Measurements from ENCODE around the gene TRIM27.
"Not testable (repeated sequence)": the region's sequence is repeated elsewhere in the genome, so short reads cannot be mapped to it uniquely, and the experiment has no call there.

TRIM27 gene

GRCh38 chr6:28868873-28869272 lies 54.9 kb downstream of the TRIM27 start:
- peaks cover 3% of the 10 kb centered on the region for H3K4me1 ChIP-seq (ENCODE audit: insufficient read depth, poor library complexity, severe bottlenecking)
- H3K27me3 ChIP-seq (ENCODE audit: insufficient read depth, poor library complexity, severe bottlenecking), result no peaks in the 10 kb centered on the region
- ATAC-seq (ENCODE audit: low read depth), result no peak
- no peaks in the 10 kb centered on the region for H3K36me3 ChIP-seq (ENCODE audit: low read depth)
- no peak overlapping the region for H3K4me3 ChIP-seq (ENCODE audit: severe bottlenecking)
- DNase-seq (ENCODE audit: low spot score), result no peak
- H3K9me3 ChIP-seq (ENCODE audit: severe bottlenecking), result no peaks in the 10 kb centered on the region
- H3K27ac ChIP-seq (ENCODE audit: poor library complexity, severe bottlenecking), result no peak overlapping the region
- no peak for TF ChIP-seq CTCF (IDR thresholded peaks at IDR 0.05; ENCODE audit: poor library complexity, severe bottlenecking)

- H3K27me3 ChIP-seq (ENCODE audit: insufficient read depth, poor library complexity, severe bottlenecking), result no peaks in the 10 kb centered on the region
Measured at GRCh38 chr6:28867086-28867409, 56.7 kb downstream of the TRIM27 start.

GRCh38 chr6:28866205-28867085 lies 57.3 kb downstream of the TRIM27 start:
- not testable (repeated sequence) for H3K4me1 ChIP-seq (ENCODE audit: insufficient read depth, poor library complexity, severe bottlenecking); H3K36me3 ChIP-seq (ENCODE audit: low read depth); H3K9me3 ChIP-seq (ENCODE audit: severe bottlenecking); H3K27me3 ChIP-seq (ENCODE audit: insufficient read depth, poor library complexity, severe bottlenecking)
- H3K27ac ChIP-seq (ENCODE audit: poor library complexity, severe bottlenecking), result peak overlapping the region; percentile 69
- peak overlapping the region; percentile 68 for H3K4me3 ChIP-seq (ENCODE audit: severe bottlenecking)
- ATAC-seq (ENCODE audit: low read depth) (peak; percentile 69), DNase-seq (ENCODE audit: low spot score) (peak; percentile 77)

More at GRCh38 chr6:28867086-28867409, 56.7 kb downstream of the TRIM27 start:
- H3K4me3 ChIP-seq (ENCODE audit: severe bottlenecking), result peak overlapping the region; percentile 68
- DNase-seq (ENCODE audit: low spot score), result no peak
- H3K36me3 ChIP-seq (ENCODE audit: low read depth), result no peaks in the 10 kb centered on the region
- no peaks in the 10 kb centered on the region for H3K9me3 ChIP-seq (ENCODE audit: severe bottlenecking)
- peak overlapping the region; percentile 69 for H3K27ac ChIP-seq (ENCODE audit: poor library complexity, severe bottlenecking)
- TF ChIP-seq CTCF (IDR thresholded peaks at IDR 0.05; ENCODE audit: poor library complexity, severe bottlenecking), result no peak
- peaks cover 7% of the 10 kb centered on the region for H3K4me1 ChIP-seq (ENCODE audit: insufficient read depth, poor library complexity, severe bottlenecking)
- no peak for ATAC-seq (ENCODE audit: low read depth)

- Histone ChIP-seq H3K27me3 (ENCODE audit: insufficient read depth, poor library complexity, severe bottlenecking) (no peaks in the 10 kb centered on the region), H3K9me3 (ENCODE audit: severe bottlenecking) (no peaks in the 10 kb centered on the region), H3K36me3 (ENCODE audit: low read depth) (no peaks in the 10 kb centered on the region), H3K27ac (ENCODE audit: poor library complexity, severe bottlenecking) (peak overlapping the region; percentile 69), H3K4me1 (ENCODE audit: insufficient read depth, poor library complexity, severe bottlenecking) (peaks cover 7% of the 10 kb centered on the region), H3K4me3 (ENCODE audit: severe bottlenecking) (peak overlapping the region; percentile 68)
- TF ChIP-seq CTCF (IDR thresholded peaks at IDR 0.05; ENCODE audit: poor library complexity, severe bottlenecking), result no peak
- DNase-seq (ENCODE audit: low spot score) (peak; percentile 72), ATAC-seq (ENCODE audit: low read depth) (peak; percentile 46)
Measured at GRCh38 chr6:28865401-28866204, 58.2 kb downstream of the TRIM27 start.

GRCh38 chr6:28864326-28864923 lies 59.4 kb downstream of the TRIM27 start:
- Histone ChIP-seq H3K9me3 (ENCODE audit: severe bottlenecking) (no peaks in the 10 kb centered on the region), H3K27ac (ENCODE audit: poor library complexity, severe bottlenecking) (peak overlapping the region; percentile 69), H3K36me3 (ENCODE audit: low read depth) (no peaks in the 10 kb centered on the region), H3K27me3 (ENCODE audit: insufficient read depth, poor library complexity, severe bottlenecking) (no peaks in the 10 kb centered on the region), H3K4me1 (ENCODE audit: insufficient read depth, poor library complexity, severe bottlenecking) (peaks cover 7% of the 10 kb centered on the region), H3K4me3 (ENCODE audit: severe bottlenecking) (peak overlapping the region; percentile 78)
- no peak for DNase-seq (ENCODE audit: low spot score)
- no peak for ATAC-seq (ENCODE audit: low read depth)
- peak; percentile 70 for TF ChIP-seq CTCF (IDR thresholded peaks at IDR 0.05; ENCODE audit: poor library complexity, severe bottlenecking)
